MCF 10A (cell line): ENCODE data around the gene SENP6. TPM values are rescaled to one million over a fixed set of nuclear protein-coding genes. Genes with fewer than 3 reads are reported as not detected.
A peak's percentile ranks its signal among the peaks of the same experiment; 100 is the strongest.

Experiments used
- BruUV-seq: library from RNA; stranded (reverse); fragments of 400-500 nt; replicated peaks from 2 replicates; lab custom pipeline; 2021; lab: Mats Ljungman, UMichigan
- CTCF ChIA-PET: fragments of 300-600 bp; sonication (Branson Sonifier 250); formaldehyde crosslinking; extraction: SDS; loops from one replicate; lab custom pipeline; 2021; ENCODE audit warnings: antibody characterized with exemption, inconsistent platforms; lab: Yijun Ruan, JAX
- POLR2A ChIA-PET: fragments of 300-600, 350-650 bp; sonication (Branson Sonifier 250); formaldehyde crosslinking; extraction: SDS; loops from one replicate; lab custom pipeline; 2020; ENCODE audit warnings: antibody characterized with exemption, inconsistent platforms; lab: Yijun Ruan, JAX
- DNase-seq: peaks from one replicate; pipeline ENCODE4 v3.0.0-alpha.2; 2018; ENCODE audit not compliant: unreplicated experiment
- H3K27ac Mint-ChIP-seq: one replicate; pipeline ENCODE4 v1.8.0; 2022; ENCODE audit warnings: mild to moderate bottlenecking, low read depth, mixed read lengths; ENCODE audit not compliant: unreplicated experiment
- H3K27me3 Mint-ChIP-seq: one replicate; pipeline ENCODE4 v1.8.0; 2022; ENCODE audit warnings: mixed read lengths; ENCODE audit not compliant: insufficient read depth, unreplicated experiment
- H3K36me3 Mint-ChIP-seq: one replicate; pipeline ENCODE4 v1.8.0; 2022; ENCODE audit warnings: mild to moderate bottlenecking, moderate library complexity, mixed read lengths; ENCODE audit not compliant: insufficient read depth, unreplicated experiment
- H3K4me1 Mint-ChIP-seq: one replicate; pipeline ENCODE4 v1.8.0; 2022; ENCODE audit warnings: mixed read lengths; ENCODE audit not compliant: insufficient read depth, unreplicated experiment
- H3K4me3 Mint-ChIP-seq: one replicate; pipeline ENCODE4 v1.8.0; 2022; ENCODE audit warnings: mild to moderate bottlenecking, moderate library complexity, mixed read lengths; ENCODE audit not compliant: unreplicated experiment
- H3K9me3 Mint-ChIP-seq: one replicate; pipeline ENCODE4 v1.8.0; 2022; ENCODE audit warnings: mixed read lengths; ENCODE audit not compliant: unreplicated experiment
- CTCF ChIP-seq: fragments of 200-600 bp; IDR thresholded peaks from one replicate; pipeline ENCODE4 v1.8.0; 2022; ENCODE audit warnings: antibody characterized with exemption, mild to moderate bottlenecking; ENCODE audit not compliant: unreplicated experiment
- intact Hi-C: fragments of 100-400 bp; cut with micrococcal nuclease; formaldehyde crosslinking; loops from 2 replicates; pipeline ENCODE4 v1.14.1; 2022
- total RNA-seq: library from RNA; stranded (reverse); gene quantifications from 2 replicates; pipeline ENCODE4 v1.2.3, GENCODE V29; 2022

SENP6 gene
- total RNA-seq, 1 experiment from 2014 or later: 101 TPM

- Mint-ChIP-seq H3K9me3 (peaks cover 7% of the 10 kb centered on the region), H3K27ac (peak overlapping the region; percentile 100), H3K36me3 (peaks cover 7% of the 10 kb centered on the region), H3K4me1 (peaks cover 28% of the 10 kb centered on the region), H3K27me3 (no peaks in the 10 kb centered on the region), H3K4me3 (peak overlapping the region; percentile 97)
- no peak for TF ChIP-seq CTCF
- CTCF ChIA-PET: interaction anchor here (0.6 to 0.8 kb wide), 4 partner anchors 10 to 1659 kb away, joined by 3 read pairs; no protein-coding TSS in a partner anchor
- peak; percentile 22 for DNase-seq
- intact Hi-C loops: no loop called here
- POLR2A ChIA-PET: interaction anchor here (0.5 to 3.5 kb wide), 15 partner anchors 8 to 359 kb away, joined by 3 to 24 read pairs (median 6); partner anchors contain the start of genes COX7A2 and TMEM30A
- TSS peak; percentile 30 for BruUV-seq
Measured at GRCh38 chr6:75603106-75603420, 1.4 kb downstream of the SENP6 start.

DNA sequence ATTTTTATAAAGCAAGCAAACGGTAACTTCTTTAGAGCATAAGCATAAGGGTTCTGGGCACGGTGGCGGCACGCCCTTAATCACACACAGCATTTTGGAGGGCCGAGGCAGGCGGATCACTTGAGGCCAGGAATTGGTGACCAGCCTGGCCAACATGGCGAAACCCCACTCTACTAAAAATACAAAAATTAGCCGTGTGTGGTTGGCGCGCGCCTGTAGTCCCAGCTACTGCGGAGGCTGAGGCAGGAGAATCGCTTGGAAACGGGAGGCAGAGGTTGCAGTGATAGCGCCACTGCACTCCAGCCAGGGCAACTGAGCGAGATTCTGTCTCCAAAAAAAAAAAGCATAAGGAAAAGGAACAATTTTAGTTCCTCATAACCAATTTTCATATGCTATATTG lies 2.6 kb downstream of the SENP6 start:
- no peak for DNase-seq
- CTCF ChIA-PET: no interaction called here
- BruUV-seq: no TSS peak
- peak overlapping the region; percentile 100 for H3K27ac Mint-ChIP-seq
- H3K36me3 Mint-ChIP-seq: peaks cover 7% of the 10 kb centered on the region
- TF ChIP-seq CTCF: no peak
- H3K9me3 Mint-ChIP-seq: peaks cover 4% of the 10 kb centered on the region
- peak overlapping the region; percentile 97 for H3K4me3 Mint-ChIP-seq
- POLR2A ChIA-PET: interaction anchor here (1.2 to 3.5 kb wide), 6 partner anchors 12 to 360 kb away, joined by 4 to 24 read pairs (median 18); partner anchors contain the start of genes COX7A2 and TMEM30A
- peaks cover 40% of the 10 kb centered on the region for H3K4me1 Mint-ChIP-seq
- no peaks in the 10 kb centered on the region for H3K27me3 Mint-ChIP-seq
- intact Hi-C loops: no loop called here

GRCh38 chr6:75605635-75606034 lies 4.0 kb downstream of the SENP6 start:
- no TSS peak for BruUV-seq
- Mint-ChIP-seq H3K27ac (no peak overlapping the region), H3K36me3 (peaks cover 7% of the 10 kb centered on the region), H3K27me3 (no peaks in the 10 kb centered on the region), H3K4me3 (no peak overlapping the region), H3K9me3 (no peaks in the 10 kb centered on the region), H3K4me1 (peaks cover 47% of the 10 kb centered on the region)
- no peak for DNase-seq
- TF ChIP-seq CTCF: no peak
- POLR2A ChIA-PET: no interaction called here
- intact Hi-C loops: no loop called here
- CTCF ChIA-PET: no interaction called here

GRCh38 chr6:75608304-75608703 lies 6.6 kb downstream of the SENP6 start:
- H3K27ac Mint-ChIP-seq: peak overlapping the region; percentile 25
- no peak for TF ChIP-seq CTCF
- no peak overlapping the region for H3K4me3 Mint-ChIP-seq
- intact Hi-C loops: no loop called here
- peaks cover 62% of the 10 kb centered on the region for H3K4me1 Mint-ChIP-seq
- DNase-seq: no peak
- no TSS peak for BruUV-seq
- POLR2A ChIA-PET: no interaction called here
- no peaks in the 10 kb centered on the region for H3K9me3 Mint-ChIP-seq
- H3K36me3 Mint-ChIP-seq: peaks cover 7% of the 10 kb centered on the region
- CTCF ChIA-PET: no interaction called here
- H3K27me3 Mint-ChIP-seq: no peaks in the 10 kb centered on the region
